ENCODE data around the gene FRMD4B. TPM values are rescaled to one million over a fixed set of nuclear protein-coding genes. Genes with fewer than 3 reads are reported as not detected.

The FRMD4B gene
- total and polyA plus RNA-seq, 2 donors from 2014 or later = 11.8 to 50.5 TPM

DNA sequence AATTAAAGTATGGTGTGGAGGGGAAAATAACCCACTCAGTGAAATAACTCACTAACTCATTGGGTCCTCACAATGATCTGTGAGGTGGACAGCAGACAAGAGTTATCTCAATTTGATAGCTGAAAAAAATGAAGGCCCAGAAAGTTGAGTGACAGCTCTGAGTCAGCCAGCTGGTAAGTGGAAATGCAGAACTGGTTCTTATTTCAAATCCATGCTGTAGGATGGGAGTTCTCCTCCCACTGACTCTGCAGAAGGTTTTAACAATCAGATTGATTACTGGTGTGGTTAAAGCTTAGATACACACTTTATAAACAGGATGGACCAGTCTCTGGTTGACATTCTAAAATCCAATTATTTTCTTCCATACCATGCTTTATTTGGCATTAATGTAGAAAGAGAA is 176.5 kb downstream of the FRMD4B start:
- intact Hi-C loops (cut with DNase I) = no loop called here
- no peak overlapping the region for H3K27ac ChIP-seq (ENCODE audit: low read depth in 2 of 2, low read length in 2 of 2)
- FAIRE-seq = no peak

DNA sequence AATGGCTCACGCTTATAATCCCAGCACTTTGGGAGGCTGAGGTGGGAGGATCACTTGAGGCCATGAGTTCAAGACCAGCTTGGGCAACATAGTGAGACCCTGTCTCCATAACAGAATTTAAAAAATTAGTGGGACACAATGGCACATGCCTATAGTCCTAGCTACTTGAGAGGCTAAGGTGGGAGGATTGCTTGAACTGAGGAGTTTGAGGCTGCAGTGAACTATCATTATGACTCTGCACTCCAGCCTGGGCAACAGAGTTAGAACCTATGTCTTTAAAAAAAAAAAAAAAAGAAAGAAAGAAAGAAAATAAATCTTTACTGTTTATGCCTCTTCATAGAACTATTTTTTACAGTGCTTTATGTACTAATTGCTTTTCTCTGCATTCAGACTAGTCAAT is 178.9 kb downstream of the FRMD4B start:
- H3K4me1 ChIP-seq (ENCODE audit: control insufficient read depth in 2 of 3, insufficient read depth in 2 of 3, low read depth in 1 of 3, low read length in 3 of 3) = no peaks in the 10 kb centered on the region
- no peak for DNase-seq
- no peak overlapping the region for H3K9ac ChIP-seq (ENCODE audit: low read length in 3 of 3)
- H3K27ac ChIP-seq (ENCODE audit: low read depth in 2 of 2, low read length in 2 of 2) = no peak overlapping the region
- H3K4me3 ChIP-seq (ENCODE audit: low read length in 3 of 3) = no peak overlapping the region
- H3K9me3 ChIP-seq (ENCODE audit: control insufficient read depth in 2 of 3, insufficient read depth in 1 of 3, low read length in 3 of 3) = no peaks in the 10 kb centered on the region
- TF ChIP-seq, protein P1, sequence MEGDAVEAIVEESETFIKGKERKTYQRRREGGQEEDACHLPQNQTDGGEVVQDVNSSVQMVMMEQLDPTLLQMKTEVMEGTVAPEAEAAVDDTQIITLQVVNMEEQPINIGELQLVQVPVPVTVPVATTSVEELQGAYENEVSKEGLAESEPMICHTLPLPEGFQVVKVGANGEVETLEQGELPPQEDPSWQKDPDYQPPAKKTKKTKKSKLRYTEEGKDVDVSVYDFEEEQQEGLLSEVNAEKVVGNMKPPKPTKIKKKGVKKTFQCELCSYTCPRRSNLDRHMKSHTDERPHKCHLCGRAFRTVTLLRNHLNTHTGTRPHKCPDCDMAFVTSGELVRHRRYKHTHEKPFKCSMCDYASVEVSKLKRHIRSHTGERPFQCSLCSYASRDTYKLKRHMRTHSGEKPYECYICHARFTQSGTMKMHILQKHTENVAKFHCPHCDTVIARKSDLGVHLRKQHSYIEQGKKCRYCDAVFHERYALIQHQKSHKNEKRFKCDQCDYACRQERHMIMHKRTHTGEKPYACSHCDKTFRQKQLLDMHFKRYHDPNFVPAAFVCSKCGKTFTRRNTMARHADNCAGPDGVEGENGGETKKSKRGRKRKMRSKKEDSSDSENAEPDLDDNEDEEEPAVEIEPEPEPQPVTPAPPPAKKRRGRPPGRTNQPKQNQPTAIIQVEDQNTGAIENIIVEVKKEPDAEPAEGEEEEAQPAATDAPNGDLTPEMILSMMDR (IDR thresholded peaks at IDR 0.05; ENCODE audit: borderline replicate concordance, extremely low read depth, insufficient read depth) = no peak
- H3K36me3 ChIP-seq (ENCODE audit: control insufficient read depth in 2 of 3, insufficient read depth in 3 of 3, low read length in 3 of 3) = peaks cover 0 to 12% (median 3%) of the 10 kb centered on the region in 3 donors
- intact Hi-C loops (cut with DNase I) = no loop called here
- no peaks in the 10 kb centered on the region for H3K27me3 ChIP-seq (ENCODE audit: control insufficient read depth, insufficient read depth, low read length)
- FAIRE-seq = no peak

More for the DNA sequence above, 176.5 kb downstream of the FRMD4B start:
- no peak overlapping the region for H3K4me3 ChIP-seq (ENCODE audit: low read length in 3 of 3)
- no peaks in the 10 kb centered on the region for H3K4me1 ChIP-seq (ENCODE audit: control insufficient read depth in 2 of 3, insufficient read depth in 2 of 3, low read depth in 1 of 3, low read length in 3 of 3)
- peaks cover 0 to 20% (median 8%) of the 10 kb centered on the region in 3 donors for H3K36me3 ChIP-seq (ENCODE audit: control insufficient read depth in 2 of 3, insufficient read depth in 3 of 3, low read length in 3 of 3)
- DNase-seq = no peak
- H3K9ac ChIP-seq (ENCODE audit: low read length in 3 of 3) = no peak overlapping the region
- no peaks in the 10 kb centered on the region for H3K9me3 ChIP-seq (ENCODE audit: control insufficient read depth in 2 of 3, insufficient read depth in 1 of 3, low read length in 3 of 3)
- TF ChIP-seq, protein P1 (IDR thresholded peaks at IDR 0.05; ENCODE audit: borderline replicate concordance, extremely low read depth, insufficient read depth) = no peak
- no peaks in the 10 kb centered on the region for H3K27me3 ChIP-seq (ENCODE audit: control insufficient read depth, insufficient read depth, low read length)

DNA sequence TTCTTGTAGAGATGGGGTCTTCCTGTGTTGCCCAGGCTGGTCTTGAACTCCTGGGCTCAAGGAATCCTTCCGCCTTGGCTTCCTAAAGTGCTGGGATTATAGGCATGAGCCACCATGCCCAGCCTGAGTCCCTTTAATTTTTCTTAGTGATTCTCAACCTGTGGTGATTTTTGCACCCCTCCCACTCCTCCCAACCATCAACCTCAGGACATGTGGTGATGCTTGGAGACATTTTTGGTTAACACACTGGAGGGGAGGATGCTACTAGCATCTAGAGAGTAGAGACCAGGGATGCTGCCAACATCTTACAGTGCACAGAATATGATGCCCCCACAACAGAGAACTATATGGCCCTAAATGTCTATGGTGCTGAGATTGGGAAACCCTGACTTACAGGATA is 180.5 kb downstream of the FRMD4B start:
- intact Hi-C loops (cut with DNase I) = no loop called here
- Histone ChIP-seq H3K4me3 (ENCODE audit: low read length in 3 of 3) (no peak overlapping the region), H3K9me3 (ENCODE audit: control insufficient read depth in 2 of 3, insufficient read depth in 1 of 3, low read length in 3 of 3) (no peaks in the 10 kb centered on the region), H3K4me1 (ENCODE audit: control insufficient read depth in 2 of 3, insufficient read depth in 2 of 3, low read depth in 1 of 3, low read length in 3 of 3) (no peaks in the 10 kb centered on the region), H3K27me3 (ENCODE audit: control insufficient read depth, insufficient read depth, low read length) (no peaks in the 10 kb centered on the region), H3K27ac (ENCODE audit: low read depth in 2 of 2, low read length in 2 of 2) (no peak overlapping the region), H3K36me3 (ENCODE audit: control insufficient read depth in 2 of 3, insufficient read depth in 3 of 3, low read length in 3 of 3) (peaks cover 0 to 4% (median 3%) of the 10 kb centered on the region in 3 donors), H3K9ac (ENCODE audit: low read length in 3 of 3) (no peak overlapping the region)
- FAIRE-seq (no peak), DNase-seq (no peak)
- TF ChIP-seq, protein P1 (IDR thresholded peaks at IDR 0.05; ENCODE audit: borderline replicate concordance, extremely low read depth, insufficient read depth) = no peak
